Thyroid gland (tissue), 4 donors: ENCODE results near the gene RORC. TPM values are rescaled to one million over a fixed set of nuclear protein-coding genes. Genes with fewer than 3 reads are reported as not detected.
"Not testable (repeated sequence)": the region's sequence is repeated elsewhere in the genome, so short reads cannot be mapped to it uniquely, and the experiment has no call there.

Experiments
- DNase-seq, 2 donors: peaks; one replicate each; pipeline ENCODE4 v3.0.0-alpha.2; 2019
- H3K27ac ChIP-seq, 3 donors: fragments of 200-600 bp; sonication (generic); 1 replicate in 2 of 3; 2 replicates in 1 of 3; pipeline ENCODE4 v1.5.1; 2016 to 2019; ENCODE audit warnings: mild to moderate bottlenecking in 1 of 3, moderate library complexity in 1 of 3
- H3K27me3 ChIP-seq: fragments of 200-600 bp; sonication (generic); one replicate; pipeline ENCODE4 v1.5.1; 2019
- H3K36me3 ChIP-seq, 2 donors: fragments of 200-600 bp; sonication (generic); one replicate each; pipeline ENCODE4 v1.5.1; 2016 to 2019
- H3K4me1 ChIP-seq, 2 donors: fragments of 200-600 bp; sonication (generic); one replicate each; pipeline ENCODE4 v1.5.1; 2017 to 2019
- H3K4me3 ChIP-seq, 3 donors: fragments of 200-600 bp; sonication (generic); replicated peaks in 1 of 3; 1 replicate in 2 of 3; 2 replicates in 1 of 3; pipeline ENCODE4 v1.5.1; 2016; ENCODE audit warnings: mild to moderate bottlenecking in 1 of 3
- H3K9me3 ChIP-seq: fragments of 200-600 bp; sonication (generic); one replicate; pipeline ENCODE4 v1.5.1; 2017
- POLR2A ChIP-seq, 2 donors: fragments of 450-650 bp; IDR thresholded peaks; one replicate each; pipeline ENCODE4 v1.6.1; 2017; ENCODE audit warnings: antibody characterized with exemption in 2 of 2, mild to moderate bottlenecking in 2 of 2, moderate library complexity in 1 of 2
- whole genome bisulfite sequencing, 2 donors: methylation state at CpG; one replicate each; pipeline ENCODE4 v1.1.5; 2017; 5-methylcytosine and 5-hydroxymethylcytosine counted together
- intact Hi-C: fragments of 100-400 bp; cut with DNase I; formaldehyde crosslinking; loops from one replicate; pipeline ENCODE4 v1.15.1; 2023
- total RNA-seq, 4 donors: library from RNA; depleted of rRNA; stranded (reverse); fragments of >200 nt; gene quantifications; one replicate each; pipeline ENCODE4 v1.2.3, GENCODE V29; 2016
- TF ChIP-seq, protein P1 (sequence below), 6 experiments: fragments of 200-600 bp in 3 of 6; fragments of 450-650 bp in 3 of 6; sonication (generic) in 3 of 6; IDR thresholded peaks; one replicate each; pipeline ENCODE4 v1.5.1; 2016 to 2019; ENCODE audit warnings: antibody characterized with exemption in 6 of 6, mild to moderate bottlenecking in 2 of 6, inconsistent platforms in 1 of 6, moderate library complexity in 1 of 6

The RORC gene
- total RNA-seq, 4 donors from 2014 or later = 29.7 to 48.4 (median 38.8) TPM

DNA sequence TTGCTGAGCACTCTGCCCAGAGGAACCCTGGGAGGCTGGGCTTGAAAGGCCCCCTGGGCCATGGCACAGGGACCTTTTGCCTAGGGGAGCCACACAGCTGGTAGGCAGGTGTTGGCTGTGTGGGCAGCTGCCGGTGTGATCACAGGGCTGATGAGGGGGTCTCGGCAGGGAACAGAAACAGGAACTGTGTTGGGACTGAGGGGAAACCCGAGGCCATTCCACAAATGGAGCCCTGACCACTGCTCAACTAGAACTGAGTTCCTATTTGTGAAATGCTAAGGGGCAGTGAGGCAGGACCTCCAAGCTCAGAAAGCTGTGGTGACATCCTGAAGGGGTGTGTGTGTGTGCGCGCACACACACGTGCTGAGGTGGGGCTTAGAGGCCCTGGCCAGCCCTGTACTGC lies 28.3 kb upstream of the RORC start:
- no peaks in the 10 kb centered on the region for H3K9me3 ChIP-seq
- WGBS, 2 donors = 80 to 82% methylated on average over 6 of the region's 6 CpGs
- H3K4me3 ChIP-seq = no peak overlapping the region
- TF ChIP-seq, protein P1, sequence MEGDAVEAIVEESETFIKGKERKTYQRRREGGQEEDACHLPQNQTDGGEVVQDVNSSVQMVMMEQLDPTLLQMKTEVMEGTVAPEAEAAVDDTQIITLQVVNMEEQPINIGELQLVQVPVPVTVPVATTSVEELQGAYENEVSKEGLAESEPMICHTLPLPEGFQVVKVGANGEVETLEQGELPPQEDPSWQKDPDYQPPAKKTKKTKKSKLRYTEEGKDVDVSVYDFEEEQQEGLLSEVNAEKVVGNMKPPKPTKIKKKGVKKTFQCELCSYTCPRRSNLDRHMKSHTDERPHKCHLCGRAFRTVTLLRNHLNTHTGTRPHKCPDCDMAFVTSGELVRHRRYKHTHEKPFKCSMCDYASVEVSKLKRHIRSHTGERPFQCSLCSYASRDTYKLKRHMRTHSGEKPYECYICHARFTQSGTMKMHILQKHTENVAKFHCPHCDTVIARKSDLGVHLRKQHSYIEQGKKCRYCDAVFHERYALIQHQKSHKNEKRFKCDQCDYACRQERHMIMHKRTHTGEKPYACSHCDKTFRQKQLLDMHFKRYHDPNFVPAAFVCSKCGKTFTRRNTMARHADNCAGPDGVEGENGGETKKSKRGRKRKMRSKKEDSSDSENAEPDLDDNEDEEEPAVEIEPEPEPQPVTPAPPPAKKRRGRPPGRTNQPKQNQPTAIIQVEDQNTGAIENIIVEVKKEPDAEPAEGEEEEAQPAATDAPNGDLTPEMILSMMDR (IDR thresholded peaks at IDR 0.05) = no peak
- TF ChIP-seq POLR2A (IDR thresholded peaks at IDR 0.05) = no peak
- H3K27me3 ChIP-seq = no peaks in the 10 kb centered on the region
- no peak for DNase-seq
- intact Hi-C loops = no loop called here
- H3K4me1 ChIP-seq = no peaks in the 10 kb centered on the region
- H3K36me3 ChIP-seq = no peaks in the 10 kb centered on the region
- no peak overlapping the region for H3K27ac ChIP-seq

- no peak for DNase-seq
- H3K27me3 ChIP-seq = no peaks in the 10 kb centered on the region
- no peaks in the 10 kb centered on the region for H3K9me3 ChIP-seq
- no peaks in the 10 kb centered on the region for H3K36me3 ChIP-seq
- H3K4me1 ChIP-seq = no peaks in the 10 kb centered on the region
- TF ChIP-seq POLR2A (IDR thresholded peaks at IDR 0.05) = no peak
- TF ChIP-seq, protein P1 (IDR thresholded peaks at IDR 0.05) = no peak
- 85 to 96% methylated on average over 6 of the region's 6 CpGs for WGBS, 2 donors
- no peak overlapping the region for H3K4me3 ChIP-seq
- H3K27ac ChIP-seq = no peak overlapping the region
- intact Hi-C loops = no loop called here
Observed at GRCh38 chr1:151858886-151859665, 27.5 kb upstream of the RORC start.

DNA sequence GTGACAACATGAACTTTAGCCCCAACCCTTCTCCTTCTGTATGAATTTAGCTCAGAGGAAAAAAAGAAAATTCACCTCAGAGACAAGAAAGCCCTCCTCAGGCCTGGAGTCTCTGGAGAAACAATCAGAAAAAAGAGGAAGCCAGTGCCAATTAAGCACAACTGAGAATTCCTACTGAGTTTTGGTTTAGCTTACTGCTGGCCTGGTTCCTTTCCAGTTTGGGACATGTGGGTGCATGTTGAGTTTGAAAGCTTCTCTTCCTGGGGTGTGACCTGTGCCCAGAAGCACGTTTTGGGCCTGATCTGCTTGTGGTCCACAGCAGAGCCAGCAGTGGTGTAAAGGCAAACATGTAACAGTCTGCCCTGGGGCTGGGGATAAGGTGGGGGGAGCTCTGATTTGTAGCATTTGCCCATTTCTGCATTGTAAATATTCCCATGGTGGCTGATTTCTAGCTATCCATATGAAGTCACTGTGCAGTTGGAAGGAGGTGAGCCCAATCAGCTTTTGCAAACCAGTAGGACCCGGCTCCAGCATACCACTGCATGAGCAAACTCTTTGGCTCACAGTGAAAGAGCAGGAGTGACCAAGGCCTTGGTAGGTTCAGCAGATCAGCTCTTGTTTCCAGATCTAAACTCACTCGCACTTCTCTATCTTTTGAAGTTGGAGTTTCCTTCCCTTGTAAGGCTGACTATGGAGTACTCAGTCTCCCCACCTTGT lies 26.6 kb upstream of the RORC start:
- no peak for DNase-seq
- H3K4me1 ChIP-seq = no peaks in the 10 kb centered on the region
- no peaks in the 10 kb centered on the region for H3K9me3 ChIP-seq
- H3K27ac ChIP-seq = no peak overlapping the region
- H3K4me3 ChIP-seq = no peak overlapping the region
- no peak for TF ChIP-seq POLR2A (IDR thresholded peaks at IDR 0.05)
- no peaks in the 10 kb centered on the region for H3K36me3 ChIP-seq
- no peaks in the 10 kb centered on the region for H3K27me3 ChIP-seq
- 75 to 91% methylated on average over 3 of the region's 3 CpGs for WGBS, 2 donors
- intact Hi-C loops = no loop called here

- TF ChIP-seq POLR2A (IDR thresholded peaks at IDR 0.05) = no peak
- TF ChIP-seq, protein P1 (IDR thresholded peaks at IDR 0.05) = no peak
- no peak for DNase-seq
- no peak overlapping the region for H3K27ac ChIP-seq
- no peaks in the 10 kb centered on the region for H3K9me3 ChIP-seq
- no peaks in the 10 kb centered on the region for H3K4me1 ChIP-seq
- no peaks in the 10 kb centered on the region for H3K27me3 ChIP-seq
- no peaks in the 10 kb centered on the region for H3K36me3 ChIP-seq
- intact Hi-C loops = no loop called here
- 72 to 73% methylated on average over 4 of the region's 4 CpGs for WGBS, 2 donors
- no peak overlapping the region for H3K4me3 ChIP-seq
Observed at GRCh38 chr1:151855933-151856332, 24.3 kb upstream of the RORC start.

DNA sequence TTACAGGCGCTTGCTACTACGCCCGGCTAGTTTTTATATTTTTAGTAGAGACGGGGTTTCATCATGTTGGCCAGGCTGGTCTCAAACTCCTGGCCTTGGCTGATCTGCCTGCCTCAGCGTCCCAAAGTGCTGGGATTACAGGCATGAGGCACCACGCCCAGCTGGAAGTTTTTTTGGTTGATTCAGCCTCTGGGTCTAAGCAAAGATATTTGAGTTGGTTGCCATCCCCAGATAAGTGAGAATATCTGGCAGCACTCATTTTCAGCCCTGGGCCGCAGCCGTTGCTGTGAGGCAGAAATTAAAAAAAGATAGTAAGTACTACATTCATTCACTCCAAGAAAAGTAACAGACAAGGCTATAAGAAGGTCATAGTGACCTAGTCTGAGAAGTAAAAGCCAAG lies 23.9 kb upstream of the RORC start:
- intact Hi-C loops, DNase-seq, H3K4me1 ChIP-seq, H3K27me3 ChIP-seq, H3K36me3 ChIP-seq, H3K9me3 ChIP-seq, H3K4me3 ChIP-seq, H3K27ac ChIP-seq: not testable (repeated sequence)
- 76 to 85% methylated on average over 7 to 8 of the region's 8 CpGs for WGBS, 2 donors

DNA sequence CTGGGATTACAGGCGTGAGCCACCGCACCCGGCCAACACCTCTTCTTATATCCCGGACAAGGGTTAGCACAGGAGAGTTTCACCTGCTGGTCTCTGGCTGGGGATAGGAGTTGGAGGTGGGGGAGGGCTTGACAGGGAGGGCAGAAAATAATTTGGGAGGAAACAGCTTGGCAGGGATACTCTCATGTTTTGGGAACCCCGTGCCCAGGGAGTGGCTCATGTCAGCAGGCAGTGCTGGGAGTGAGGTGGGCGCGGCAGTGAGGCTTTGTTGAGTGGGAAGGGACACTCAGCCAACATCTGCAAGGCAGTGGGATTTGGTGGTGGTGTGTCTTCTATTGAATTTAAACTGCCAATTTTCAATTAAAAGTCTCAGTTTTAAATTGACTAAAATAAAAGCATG lies 23.1 kb upstream of the RORC start:
- no peak overlapping the region for H3K27ac ChIP-seq
- H3K27me3 ChIP-seq = no peaks in the 10 kb centered on the region
- intact Hi-C loops = no loop called here
- TF ChIP-seq POLR2A (IDR thresholded peaks at IDR 0.05) = no peak
- TF ChIP-seq, protein P1 (IDR thresholded peaks at IDR 0.05) = no peak
- H3K4me1 ChIP-seq = no peaks in the 10 kb centered on the region
- DNase-seq = no peak
- no peaks in the 10 kb centered on the region for H3K36me3 ChIP-seq
- no peak overlapping the region for H3K4me3 ChIP-seq
- no peaks in the 10 kb centered on the region for H3K9me3 ChIP-seq
- 80 to 89% methylated on average over 7 of the region's 7 CpGs for WGBS, 2 donors
